ENCODE results near the gene YIPF7.

The YIPF7 gene

GRCh38 chr4:44668526-44668925 is 17.1 kb upstream of the YIPF7 start:
- H3K4me3 ChIP-seq (ENCODE audit: low read depth in 1 of 2, low read length in 1 of 2): no peak overlapping the region
- peaks cover 25% of the 10 kb centered on the region for H3K27me3 ChIP-seq
- no peaks in the 10 kb centered on the region for H3K9me3 ChIP-seq
- H3K4me1 ChIP-seq (ENCODE audit: control insufficient read depth in 1 of 2, insufficient read depth in 1 of 2, low read depth in 1 of 2, low read length in 1 of 2): no peaks in the 10 kb centered on the region
- TF ChIP-seq CTCF (IDR thresholded peaks at IDR 0.05): no peak
- no peak overlapping the region for H3K27ac ChIP-seq
- no peaks in the 10 kb centered on the region for H3K36me3 ChIP-seq

GRCh38 chr4:44663539-44664263 is 12.3 kb upstream of the YIPF7 start:
- no peaks in the 10 kb centered on the region for H3K9me3 ChIP-seq
- H3K4me3 ChIP-seq (ENCODE audit: low read depth in 1 of 2, low read length in 1 of 2): no peak overlapping the region
- peaks cover 3% of the 10 kb centered on the region for H3K27me3 ChIP-seq
- no peak for TF ChIP-seq CTCF (IDR thresholded peaks at IDR 0.05)
- H3K27ac ChIP-seq: no peak overlapping the region
- H3K36me3 ChIP-seq: no peaks in the 10 kb centered on the region
- no peaks in the 10 kb centered on the region for H3K4me1 ChIP-seq (ENCODE audit: control insufficient read depth in 1 of 2, insufficient read depth in 1 of 2, low read depth in 1 of 2, low read length in 1 of 2)

- H3K4me1 ChIP-seq (ENCODE audit: control insufficient read depth in 1 of 2, insufficient read depth in 1 of 2, low read depth in 1 of 2, low read length in 1 of 2): no peaks in the 10 kb centered on the region
- no peak for TF ChIP-seq CTCF (IDR thresholded peaks at IDR 0.05)
- H3K9me3 ChIP-seq: no peaks in the 10 kb centered on the region
- H3K27ac ChIP-seq: no peak overlapping the region
- H3K4me3 ChIP-seq (ENCODE audit: low read depth in 1 of 2, low read length in 1 of 2): no peak overlapping the region
- H3K27me3 ChIP-seq: peaks cover 3% of the 10 kb centered on the region
- H3K36me3 ChIP-seq: no peaks in the 10 kb centered on the region
Measured at GRCh38 chr4:44662623-44663005, 11.2 kb upstream of the YIPF7 start.

GRCh38 chr4:44661940-44662622 is 10.7 kb upstream of the YIPF7 start:
- H3K27ac ChIP-seq: no peak overlapping the region
- peaks cover 3% of the 10 kb centered on the region for H3K27me3 ChIP-seq
- no peak overlapping the region for H3K4me3 ChIP-seq (ENCODE audit: low read depth in 1 of 2, low read length in 1 of 2)
- H3K9me3 ChIP-seq: no peaks in the 10 kb centered on the region
- no peak for TF ChIP-seq CTCF (IDR thresholded peaks at IDR 0.05)
- no peaks in the 10 kb centered on the region for H3K4me1 ChIP-seq (ENCODE audit: control insufficient read depth in 1 of 2, insufficient read depth in 1 of 2, low read depth in 1 of 2, low read length in 1 of 2)
- no peaks in the 10 kb centered on the region for H3K36me3 ChIP-seq

- Histone ChIP-seq H3K4me1 (ENCODE audit: control insufficient read depth in 1 of 2, insufficient read depth in 1 of 2, low read depth in 1 of 2, low read length in 1 of 2) (no peaks in the 10 kb centered on the region), H3K9me3 (no peaks in the 10 kb centered on the region), H3K4me3 (ENCODE audit: low read depth in 1 of 2, low read length in 1 of 2) (no peak overlapping the region), H3K27me3 (peaks cover 2% of the 10 kb centered on the region), H3K27ac (no peak overlapping the region), H3K36me3 (no peaks in the 10 kb centered on the region)
- no peak for TF ChIP-seq CTCF (IDR thresholded peaks at IDR 0.05)
Measured at GRCh38 chr4:44660396-44660795, 9.0 kb upstream of the YIPF7 start.
